T-helper 1 cell treated with Interleukin-12 subunit alpha and Interleukin-12 subunit beta and Interleukin-4 antibody, amounts not matched to agents 30 ng/mL and 1 ng/mL, for 36 hours (primary cell): ENCODE results near the gene SAE1. TPM values are rescaled to one million over a fixed set of nuclear protein-coding genes. Genes with fewer than 3 reads are reported as not detected.

Experiments
- intact Hi-C: fragments of 100-400 bp; cut with micrococcal nuclease; formaldehyde crosslinking; loops from one replicate; pipeline ENCODE4 v1.15.1; 2024
- total RNA-seq: library from RNA; stranded (reverse); gene quantifications from 2 replicates; pipeline ENCODE4 v1.2.3, GENCODE V29; 2022

The SAE1 gene
- total RNA-seq, 1 donor from 2014 or later, result 116 TPM

DNA sequence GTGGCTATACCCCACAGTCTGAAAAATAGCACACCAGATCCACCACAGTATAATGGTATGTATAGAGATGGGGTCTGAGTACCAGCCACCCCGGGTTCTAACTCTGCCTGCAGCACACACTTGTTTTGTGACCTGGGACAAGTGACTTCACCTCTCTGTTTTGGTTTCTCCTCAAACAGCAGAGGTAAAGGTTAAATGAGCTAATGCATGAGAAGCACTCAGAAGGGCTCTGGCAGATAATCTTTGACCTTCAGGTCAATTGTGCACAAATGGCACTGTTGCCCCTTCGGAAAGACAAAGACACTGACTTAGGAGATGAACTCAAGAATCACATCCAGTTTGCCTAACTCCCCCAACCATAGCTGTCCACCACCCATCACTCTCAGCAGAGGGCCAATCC is 24.8 kb upstream of the SAE1 start:
- intact Hi-C loops, result no loop called here

DNA sequence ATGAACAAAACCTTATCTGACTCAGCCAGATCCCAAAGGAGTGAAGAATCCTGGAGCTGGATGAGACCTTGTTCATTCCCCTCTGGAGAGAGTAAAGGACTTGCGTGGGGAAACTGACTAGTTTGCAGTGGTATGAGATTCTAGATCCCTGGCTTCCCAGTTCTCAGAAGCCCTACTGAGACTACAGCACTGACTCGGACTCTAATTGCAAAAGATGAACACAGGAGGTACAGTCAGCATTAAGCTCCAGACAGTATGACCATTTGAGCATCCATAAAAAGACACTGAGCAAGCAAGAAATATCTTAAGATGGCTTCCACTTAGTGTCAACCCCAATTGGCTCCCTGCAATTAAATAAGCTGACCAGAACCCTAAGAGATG is 23.8 kb upstream of the SAE1 start:
- intact Hi-C loops, result no loop called here

DNA sequence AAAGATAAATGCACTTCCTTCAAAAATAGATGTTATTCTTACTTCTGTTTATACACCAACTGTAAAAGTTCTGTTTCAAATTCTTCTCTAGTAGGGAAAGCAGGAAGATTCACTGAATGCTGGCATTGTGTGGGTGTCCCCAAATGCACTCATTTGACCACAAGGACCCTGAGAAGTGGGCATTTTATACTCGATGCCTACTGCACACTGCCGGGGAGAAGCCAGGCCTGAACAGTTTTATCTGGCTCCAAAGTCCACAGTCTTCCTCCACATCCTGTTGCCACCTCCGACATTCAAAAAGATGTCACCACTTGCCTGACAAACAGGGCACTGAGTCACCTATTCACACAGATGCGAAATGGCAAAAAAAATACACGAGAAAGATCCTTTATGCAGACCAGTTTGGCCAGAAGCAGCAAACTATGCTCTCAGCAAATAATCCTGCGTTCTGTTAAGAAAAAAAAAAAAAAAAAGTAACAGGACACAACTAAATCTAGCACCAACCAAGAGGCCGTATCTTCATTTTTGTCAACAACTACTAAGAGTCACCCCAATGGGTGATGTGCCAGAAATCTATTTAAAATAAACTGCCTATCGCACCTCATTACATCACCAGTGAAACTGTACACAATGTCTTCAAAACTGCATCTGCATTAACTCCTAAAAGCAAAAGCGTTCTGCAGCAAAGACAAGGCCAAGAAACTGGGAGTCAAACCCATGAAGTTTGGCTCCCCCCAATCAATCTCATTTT is 23.3 kb upstream of the SAE1 start:
- intact Hi-C loops, result no loop called here

DNA sequence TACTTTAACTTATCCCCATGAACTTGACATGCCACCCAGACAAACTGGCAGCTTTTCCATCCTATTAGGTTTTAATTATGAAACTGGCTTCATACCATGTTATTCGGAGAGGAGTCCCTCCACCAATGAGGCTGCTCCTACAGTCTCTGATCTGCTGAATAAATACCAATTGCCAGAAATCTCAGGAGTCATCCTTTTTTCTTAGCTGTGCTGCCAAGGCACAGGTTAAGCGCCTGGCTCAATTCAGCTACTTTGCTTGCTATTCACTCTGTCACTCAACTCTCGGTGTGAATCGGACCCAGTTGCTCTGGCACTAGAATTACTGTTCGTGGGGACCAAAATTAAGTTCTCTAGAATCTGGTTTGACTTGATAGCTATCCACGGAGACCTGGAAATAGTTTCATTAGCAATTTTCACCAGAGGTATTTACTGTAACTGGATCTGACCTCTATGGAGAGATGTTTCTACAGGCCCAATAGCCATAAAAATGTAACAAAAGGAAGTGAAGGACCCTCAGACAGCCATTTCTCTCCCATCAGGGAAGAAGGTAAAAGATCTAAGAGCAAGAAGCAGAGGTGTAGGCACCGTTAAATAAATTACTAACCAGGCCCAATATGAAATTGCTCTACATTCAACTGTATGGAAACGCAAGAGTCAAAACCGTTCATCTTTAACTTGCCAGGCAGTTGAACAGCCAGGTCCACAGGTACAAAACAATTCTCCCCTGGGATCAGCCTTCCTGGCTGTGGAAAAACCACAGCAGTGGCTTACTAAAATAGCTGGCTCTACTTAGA is 22.5 kb upstream of the SAE1 start:
- intact Hi-C loops, result no loop called here

DNA sequence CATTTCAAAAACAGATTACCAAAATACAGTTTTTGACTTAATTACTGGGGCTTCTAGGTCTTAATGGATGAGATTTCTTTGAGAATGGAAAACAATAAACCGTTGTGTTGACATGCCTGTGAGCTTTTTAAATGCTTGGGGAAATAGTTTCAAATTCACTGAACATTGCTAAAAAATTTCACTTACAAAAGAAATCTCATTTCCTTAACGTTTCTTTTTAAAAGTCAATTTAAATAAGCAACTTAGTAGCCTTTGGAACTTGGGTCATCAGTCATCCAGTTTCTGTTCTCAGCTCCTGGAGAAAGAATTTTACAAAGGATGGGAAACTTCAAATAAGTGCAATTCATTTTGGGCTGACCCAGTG is 21.5 kb upstream of the SAE1 start:
- intact Hi-C loops, result loop anchor here (1.0 kb wide), 1 partner anchor 15 kb away; no protein-coding TSS in a partner anchor

DNA sequence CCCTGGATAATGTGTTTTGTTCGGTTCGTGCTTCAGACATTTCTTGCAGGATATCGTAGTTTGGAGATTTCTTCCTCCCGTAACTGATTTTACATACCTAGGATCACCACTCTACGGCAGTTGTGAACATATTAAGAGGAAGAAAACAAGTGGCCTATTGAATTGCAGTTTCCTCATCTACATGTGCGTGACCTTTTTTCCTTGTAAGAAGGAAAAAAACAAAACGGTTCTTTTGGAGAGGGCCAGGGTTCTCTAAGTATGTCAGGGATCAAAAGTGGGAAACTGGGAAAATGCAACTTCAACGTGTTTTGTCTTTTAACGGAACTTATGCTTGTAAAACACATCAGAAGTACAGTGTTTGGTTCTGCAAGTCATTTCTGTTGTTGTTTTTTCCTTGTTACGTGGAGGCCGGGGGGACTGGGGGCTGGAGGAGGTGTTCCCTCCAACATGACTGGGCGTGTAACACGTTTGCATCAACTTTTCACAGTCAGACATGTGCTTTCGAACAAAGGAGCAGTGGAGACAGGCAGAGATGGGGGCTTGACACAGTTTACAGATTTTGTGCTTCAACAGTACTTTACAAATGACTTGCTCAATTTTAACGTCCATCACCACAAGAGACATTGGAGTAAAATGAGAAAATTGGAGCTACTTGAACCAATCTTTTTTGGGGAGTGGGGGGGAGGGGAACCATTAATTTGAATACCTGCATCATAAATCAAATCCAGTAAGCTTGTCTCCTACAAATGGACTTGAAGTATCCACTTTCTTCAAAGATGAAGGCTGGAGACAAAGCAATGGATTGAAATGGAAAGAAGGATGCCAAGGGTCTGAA is 20.9 kb upstream of the SAE1 start:
- intact Hi-C loops, result loop anchor here (1.0 to 10.0 kb wide), 3 partner anchors 15 to 1525 kb away; partner anchors contain the start of gene OPA3

DNA sequence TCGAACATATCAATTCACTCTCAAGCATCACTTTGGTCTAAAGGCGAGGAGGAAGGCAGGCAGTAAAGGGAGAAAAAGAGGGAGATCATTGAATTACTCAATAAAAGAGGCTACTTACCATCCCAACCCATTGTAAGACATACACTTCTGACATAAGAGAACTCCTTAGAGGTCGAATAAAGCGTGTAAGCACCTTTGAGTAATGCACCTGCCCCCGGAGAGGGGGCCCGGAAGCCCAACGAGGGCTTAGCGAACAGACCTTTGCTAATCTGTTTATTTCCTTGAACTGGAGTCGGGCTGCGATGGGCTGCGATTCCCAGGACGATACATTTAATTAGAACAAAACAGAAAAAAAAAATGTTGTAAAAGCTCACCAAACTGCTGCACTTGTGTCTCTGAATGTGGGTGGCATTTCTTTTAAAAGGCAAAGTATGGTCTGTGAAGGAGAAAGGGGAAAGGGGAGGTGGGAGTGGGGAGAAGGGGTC is 20.1 kb upstream of the SAE1 start:
- intact Hi-C loops, result loop anchor here (5.0 to 10.0 kb wide), 2 partner anchors 153 to 1526 kb away; partner anchors contain the start of gene OPA3

DNA sequence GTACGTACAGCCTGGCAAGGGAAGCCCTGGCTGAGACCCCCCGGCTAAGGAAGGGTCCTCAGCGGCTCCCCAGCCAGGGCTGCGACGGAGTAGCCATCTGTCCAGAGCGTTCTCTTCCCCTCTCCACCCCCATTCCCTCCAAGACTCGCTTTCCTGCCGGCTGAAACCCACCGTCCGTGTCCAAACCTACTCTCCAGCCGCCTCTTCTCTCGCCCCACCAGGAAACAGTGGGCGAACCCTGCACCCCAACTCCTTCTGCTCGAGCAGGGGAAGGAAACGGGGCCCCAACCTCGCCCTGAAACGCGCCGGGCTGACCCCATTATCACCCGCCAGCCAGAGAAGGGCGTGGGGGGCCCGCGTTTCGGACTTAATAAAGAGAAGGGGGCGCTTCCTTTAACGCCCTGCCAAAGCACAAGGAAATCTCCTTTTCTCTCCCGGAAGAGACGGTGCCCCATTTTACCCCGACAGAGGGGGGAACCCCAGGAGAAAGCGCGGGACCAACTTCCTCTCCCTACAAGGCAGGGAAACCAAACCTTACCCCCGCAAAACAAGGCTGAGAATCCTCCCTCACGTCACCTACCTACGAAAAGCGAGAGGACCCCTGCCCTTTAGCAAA is 19.5 kb upstream of the SAE1 start:
- intact Hi-C loops, result loop anchor here (5.0 to 10.0 kb wide), 2 partner anchors 154 to 1526 kb away; partner anchors contain the start of gene OPA3

DNA sequence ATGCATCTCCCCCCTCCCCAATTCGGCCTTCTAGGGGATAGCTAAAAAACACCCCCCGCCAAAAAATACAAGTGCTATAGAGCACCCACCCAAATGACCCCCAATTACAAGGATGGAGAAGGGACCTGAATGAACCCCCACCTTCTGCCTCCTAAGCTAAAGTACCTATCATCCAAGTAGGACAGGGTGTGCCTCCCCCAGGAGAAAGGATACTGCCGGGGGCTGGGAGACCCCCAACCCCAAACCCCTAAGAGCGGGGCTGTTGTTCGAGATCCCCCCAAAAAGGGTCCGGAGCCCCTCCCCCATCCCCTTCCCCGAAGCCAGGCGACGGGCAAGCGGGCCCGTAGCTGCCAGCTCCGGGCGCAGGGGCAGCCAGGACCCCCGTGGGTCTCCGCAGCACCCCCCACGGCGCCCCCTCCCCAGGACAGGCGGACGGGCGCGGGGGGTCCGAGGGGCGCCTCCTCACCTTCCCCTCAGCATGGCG is 18.9 kb upstream of the SAE1 start:
- intact Hi-C loops, result loop anchor here (2.0 to 10.0 kb wide), 3 partner anchors 154 to 1527 kb away; partner anchors contain the start of gene OPA3

DNA sequence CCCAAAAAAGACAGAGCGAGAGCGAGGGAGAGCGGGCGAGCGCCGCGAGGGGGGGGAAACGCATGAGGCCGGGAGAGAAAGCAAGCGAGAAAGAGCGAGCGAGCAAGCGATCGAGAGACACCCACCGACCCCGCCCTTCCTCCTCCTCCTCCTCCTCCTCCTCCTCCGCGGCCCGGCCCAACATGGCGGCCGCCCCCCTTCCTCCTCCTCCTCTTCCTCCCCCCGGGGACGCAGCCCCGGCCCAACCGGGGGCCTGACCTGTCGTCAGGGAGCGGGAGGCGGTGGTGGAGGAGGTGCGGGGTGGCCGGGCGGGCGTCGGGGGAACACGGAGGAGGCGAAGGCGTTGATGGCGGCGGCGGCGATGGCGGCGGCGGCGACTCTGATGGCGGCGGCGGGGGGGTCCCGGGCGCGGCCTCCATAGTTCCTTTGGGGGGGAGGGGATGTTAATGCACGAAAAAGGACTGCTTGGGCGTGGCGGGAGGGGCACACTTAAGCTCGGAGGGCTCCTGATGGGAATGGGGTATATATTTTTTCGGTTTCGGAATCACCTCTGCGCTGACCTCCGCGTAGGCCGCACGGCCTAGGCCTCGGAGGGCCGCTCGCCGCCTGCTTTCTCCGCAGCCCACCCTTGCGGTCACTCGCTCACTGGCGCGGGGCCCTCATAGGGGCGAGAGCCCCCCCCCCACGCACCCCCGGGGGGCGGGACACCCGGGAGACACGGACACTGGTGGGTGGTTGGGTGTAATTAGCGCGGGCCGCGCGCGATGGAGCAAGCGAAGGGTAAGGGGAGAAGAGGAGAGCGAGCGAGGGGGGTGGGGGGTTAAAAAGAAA is 18.3 kb upstream of the SAE1 start:
- intact Hi-C loops, result loop anchor here (2.0 to 10.0 kb wide), 3 partner anchors 155 to 1528 kb away; partner anchors contain the start of gene OPA3

DNA sequence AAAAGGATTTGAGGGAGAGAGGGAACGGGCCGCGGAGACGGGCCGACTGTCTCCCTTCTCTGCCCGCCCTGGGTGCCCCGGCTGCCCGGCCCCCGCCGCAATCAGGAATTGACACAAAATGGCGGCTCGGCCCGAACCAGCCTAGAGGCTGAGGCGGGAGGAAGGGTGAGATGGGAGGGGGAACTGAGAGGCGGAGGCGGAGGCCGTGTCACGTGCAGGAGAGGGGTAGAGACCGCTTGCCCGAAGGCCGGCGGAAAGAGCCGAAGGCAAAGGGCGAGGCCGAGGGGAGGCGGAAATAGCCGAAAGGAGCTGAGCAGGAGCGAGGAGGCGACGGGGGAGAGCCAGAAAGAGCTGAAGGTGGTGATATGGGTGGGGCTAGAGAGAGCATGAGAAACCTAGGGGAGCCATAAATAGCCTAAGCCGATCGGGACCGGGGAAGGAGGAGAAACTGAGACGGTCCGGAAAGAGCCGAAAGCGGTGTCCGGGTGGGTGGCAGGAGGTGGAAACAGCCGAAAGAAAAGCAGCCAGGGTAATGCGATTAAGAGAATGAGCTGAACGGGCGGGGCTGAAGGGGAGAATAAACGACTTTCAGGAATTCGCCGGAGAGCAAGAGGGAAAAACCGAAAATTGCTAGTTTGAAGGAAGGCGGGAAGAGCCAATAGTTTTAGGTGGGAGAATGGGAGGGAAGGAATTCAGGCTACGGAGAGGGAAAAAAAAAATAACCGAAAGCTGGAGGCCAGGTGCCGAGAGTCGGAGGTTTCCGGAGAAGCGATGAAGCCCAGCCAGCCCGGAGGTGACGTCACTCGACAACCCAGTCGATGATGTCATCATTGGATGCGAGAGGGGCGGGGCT is 17.4 kb upstream of the SAE1 start, which contains the start of gene ZC3H4:
Gene ZC3H4 (minus strand): TSS at position 780 of the 853 bp plus-strand sequence. CDS start 1,192 bp downstream, outside the sequence.
- intact Hi-C loops, result loop anchor here (1.0 to 10.0 kb wide), 16 partner anchors 17 to 1528 kb away; partner anchors contain the start of genes AP2S1, ARHGAP35, CCDC9 and DACT3

DNA sequence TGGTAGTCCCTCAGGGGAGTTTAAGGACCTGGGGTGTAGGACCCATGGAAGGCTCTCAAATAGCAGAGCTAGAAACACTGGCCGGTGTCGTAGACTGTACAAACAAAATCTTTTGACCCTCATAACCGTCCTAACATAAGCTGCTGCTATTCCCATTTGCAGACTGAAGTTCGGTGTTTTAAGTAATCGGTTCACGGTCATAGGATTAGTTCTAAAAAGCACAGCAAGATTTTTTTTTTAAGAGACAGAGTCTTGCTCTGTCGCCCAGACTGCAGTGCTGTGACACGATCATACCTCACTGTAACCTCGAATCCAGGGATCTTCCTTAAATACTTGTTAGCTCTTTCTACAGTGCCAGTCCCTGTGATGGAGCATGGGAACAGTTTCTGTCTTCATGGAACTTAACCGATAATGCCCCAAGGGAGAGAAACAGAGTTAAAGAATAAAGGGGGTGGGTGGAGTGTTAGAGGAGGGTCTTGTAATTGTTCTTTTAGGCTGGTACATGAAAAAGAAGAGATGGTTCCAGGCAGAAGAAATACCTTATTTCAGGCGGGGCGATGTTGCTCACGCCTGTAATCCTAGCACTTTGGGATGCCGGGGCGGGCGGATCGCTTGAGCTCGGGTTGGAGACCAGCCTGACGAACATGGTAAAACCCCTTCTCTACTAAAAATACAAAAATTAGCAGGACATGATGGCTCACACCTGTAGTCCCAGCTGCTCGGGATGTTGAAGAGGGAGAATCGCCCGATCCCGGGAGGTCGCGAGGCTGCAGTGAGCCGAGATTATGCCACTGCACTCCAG is 16.6 kb upstream of the SAE1 start:
- intact Hi-C loops, result loop anchor here (1.0 to 10.0 kb wide), 16 partner anchors 16 to 1529 kb away; partner anchors contain the start of genes AP2S1, ARHGAP35, CCDC9 and DACT3

DNA sequence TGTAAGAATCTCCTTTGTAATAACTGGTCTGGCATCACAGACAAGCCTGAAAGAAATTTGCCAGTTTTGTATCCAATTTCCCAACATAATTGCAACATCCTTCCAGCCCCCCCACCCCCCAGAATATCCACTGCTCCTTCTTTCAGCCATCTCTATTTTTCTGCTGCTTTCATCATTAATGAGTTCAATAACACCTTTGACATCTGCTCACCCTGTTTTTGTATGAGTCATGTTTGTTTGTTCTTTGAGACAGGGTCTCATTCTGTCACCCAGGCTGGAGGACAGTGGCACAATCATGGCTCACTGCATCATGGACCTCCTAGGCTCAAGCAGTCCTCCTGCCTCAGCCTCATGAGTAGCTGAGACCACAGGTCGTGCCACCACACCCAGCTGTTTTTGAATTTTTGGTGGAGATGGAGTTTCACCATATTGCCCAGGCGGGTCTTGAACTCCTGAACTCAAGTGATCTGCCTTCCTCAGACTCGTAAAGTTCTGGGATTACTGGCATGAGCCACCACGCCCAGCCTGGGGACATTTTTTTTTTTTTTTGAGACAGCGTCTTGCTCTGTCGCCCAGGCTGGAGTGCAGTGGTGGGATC is 10.1 kb upstream of the SAE1 start:
- intact Hi-C loops, result no loop called here

DNA sequence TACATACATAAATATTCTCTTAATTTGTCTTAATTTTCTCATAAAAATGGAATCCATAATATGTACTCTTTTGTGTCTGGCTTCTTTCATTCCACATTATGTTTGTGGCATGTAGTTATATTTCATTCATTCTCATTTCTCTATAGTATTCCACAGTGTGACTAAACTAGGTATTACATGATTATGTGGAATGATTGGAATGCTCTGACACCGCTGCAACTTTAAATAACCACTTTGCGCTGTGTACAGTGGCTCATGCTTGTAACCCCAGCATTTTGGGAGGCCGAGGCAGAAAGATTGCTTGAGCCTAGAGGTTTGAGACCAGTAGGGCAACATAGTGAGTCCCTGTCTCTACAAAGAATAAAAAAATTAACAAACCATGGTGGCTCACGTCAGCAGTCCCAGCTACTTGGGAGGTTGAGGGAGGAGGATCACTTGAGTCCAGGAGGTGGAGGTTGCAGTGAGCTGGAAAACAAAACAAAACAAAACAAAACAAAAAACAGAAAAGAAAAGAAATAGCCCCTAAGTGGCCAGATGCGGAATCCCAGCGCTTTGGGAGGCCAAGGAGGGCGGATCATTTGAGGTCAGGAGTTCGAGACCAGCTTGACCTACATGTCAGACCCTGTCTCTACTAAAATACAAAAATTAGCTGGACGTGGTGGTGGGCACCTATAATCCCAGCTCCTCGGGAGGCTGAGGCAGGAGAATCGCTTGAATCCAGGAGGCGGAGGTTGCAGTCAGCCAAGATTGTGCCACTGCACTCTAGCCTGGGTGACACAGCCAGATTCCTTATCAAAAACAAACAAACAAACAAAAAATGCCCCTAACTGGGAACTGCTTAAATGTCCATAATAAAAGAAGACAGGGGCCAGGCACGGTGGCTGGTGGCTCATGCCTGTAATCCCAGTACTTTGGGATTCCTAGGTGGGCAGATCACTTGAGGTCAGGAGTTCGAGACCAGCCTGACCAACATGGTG is 8.0 kb upstream of the SAE1 start:
- intact Hi-C loops, result no loop called here

DNA sequence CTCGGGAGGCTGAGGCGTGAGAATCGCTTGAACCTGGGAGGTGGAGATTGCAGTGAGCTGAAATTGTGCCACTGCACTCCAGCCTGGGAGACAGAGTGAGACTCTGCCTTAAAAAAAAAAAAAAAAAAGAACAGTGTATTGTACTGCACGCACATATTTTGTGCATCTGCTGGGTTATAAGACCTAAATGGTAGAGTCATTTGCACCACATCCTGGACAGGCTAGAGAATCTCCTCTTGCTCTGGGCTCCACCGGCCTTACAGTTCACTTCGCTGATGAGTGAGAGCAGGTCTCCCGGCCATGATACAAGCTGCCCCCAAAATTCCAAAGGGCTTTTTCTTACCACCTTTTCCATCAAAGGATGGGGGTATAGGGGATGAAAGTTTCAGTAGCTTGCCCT is 7.2 kb upstream of the SAE1 start:
- intact Hi-C loops, result no loop called here
